LNCAP (cell line): Measurements from ENCODE around the gene HMGXB4.

Source experiments
- CTCF ChIP-seq: fragments of 450-650 bp; IDR thresholded peaks from 2 replicates; pipeline ENCODE4 v1.5.1; 2017; ENCODE audit warnings: mild to moderate bottlenecking

HMGXB4 gene

GRCh38 chr22:35326854-35327562 is 69.7 kb downstream of the HMGXB4 start:
- TF ChIP-seq CTCF, result no peak

- no peak for TF ChIP-seq CTCF
Observed at GRCh38 chr22:35327690-35328471, 70.6 kb downstream of the HMGXB4 start.

GRCh38 chr22:35328472-35328885 is 71.2 kb downstream of the HMGXB4 start:
- TF ChIP-seq CTCF, result no peak

GRCh38 chr22:35329114-35329847 is 72.0 kb downstream of the HMGXB4 start:
- TF ChIP-seq CTCF, result peak; percentile 41; the same call in 1 of the 2 replicates

- TF ChIP-seq CTCF, result no peak
Observed at GRCh38 chr22:35330258-35330861, 73.1 kb downstream of the HMGXB4 start.

GRCh38 chr22:35332278-35332677 is 75.0 kb downstream of the HMGXB4 start:
- no peak for TF ChIP-seq CTCF

GRCh38 chr22:35333220-35333619 is 75.9 kb downstream of the HMGXB4 start:
- no peak for TF ChIP-seq CTCF
